MM.1S (cell line): ENCODE data around the gene CTXN3.

Experiments used
- DNase-seq: peaks from one replicate; pipeline ENCODE4 v3.0.0-alpha.2; 2015
- H2AFZ ChIP-seq: fragments of 300-600 bp; sonication (generic); 2 replicates; pipeline ENCODE4 v1.6.0; 2016; ENCODE audit warnings: antibody characterized with exemption, low read length
- H3F3A ChIP-seq: fragments of 300-600 bp; sonication (generic); 2 replicates; pipeline ENCODE4 v1.6.1; 2016; ENCODE audit warnings: mild to moderate bottlenecking, antibody characterized with exemption, low read length, moderate library complexity, mixed read lengths; ENCODE audit not compliant: insufficient read depth
- H3K27ac ChIP-seq: fragments of 300-600 bp; sonication (generic); 2 replicates; pipeline ENCODE4 v1.5.1; 2016; ENCODE audit warnings: mild to moderate bottlenecking, low read length
- H3K27me3 ChIP-seq: fragments of 300-600 bp; sonication (generic); replicated peaks from 2 replicates; pipeline ENCODE4 v1.6.0; 2016; ENCODE audit warnings: low read length; ENCODE audit not compliant: insufficient read depth
- H3K36me3 ChIP-seq: fragments of 300-600 bp; sonication (generic); replicated peaks from 2 replicates; pipeline ENCODE4 v1.6.1; 2016; ENCODE audit warnings: mild to moderate bottlenecking, low read length, mixed read lengths; ENCODE audit not compliant: insufficient read depth
- H3K4me1 ChIP-seq: fragments of 300-600 bp; sonication (generic); 2 replicates; pipeline ENCODE4 v1.6.1; 2016; ENCODE audit warnings: low read length, mixed read lengths
- H3K4me2 ChIP-seq: fragments of 300-600 bp; sonication (generic); 2 replicates; pipeline ENCODE4 v1.6.0; 2016; ENCODE audit warnings: low read depth, low read length
- H3K4me3 ChIP-seq: fragments of 300-600 bp; sonication (generic); 2 replicates; pipeline ENCODE4 v1.5.1; 2016; ENCODE audit warnings: low read length, mixed read lengths
- H3K79me2 ChIP-seq: fragments of 300-600 bp; sonication (generic); 2 replicates; pipeline ENCODE4 v1.6.1; 2016; ENCODE audit warnings: mixed run types, low read length, mixed read lengths
- H3K9ac ChIP-seq: fragments of 300-600 bp; sonication (generic); 2 replicates; pipeline ENCODE4 v1.6.1; 2016; ENCODE audit warnings: low read length, mixed read lengths
- H3K9me2 ChIP-seq: fragments of 300-600 bp; sonication (generic); replicated peaks from 2 replicates; pipeline ENCODE4 v1.6.1; 2016; ENCODE audit warnings: mild to moderate bottlenecking, low read length, mixed read lengths; ENCODE audit not compliant: insufficient read depth
- H3K9me3 ChIP-seq: fragments of 300-600 bp; sonication (generic); replicated peaks from 2 replicates; pipeline ENCODE4 v1.6.1; 2016; ENCODE audit warnings: mild to moderate bottlenecking, low read length, mixed read lengths; ENCODE audit not compliant: insufficient read depth
- H4K20me1 ChIP-seq: fragments of 300-600 bp; sonication (generic); 2 replicates; pipeline ENCODE4 v1.6.1; 2016; ENCODE audit warnings: mild to moderate bottlenecking, low read length, moderate library complexity, mixed read lengths; ENCODE audit not compliant: insufficient read depth
- CTCF ChIP-seq: fragments of 300-600 bp; sonication (generic); IDR thresholded peaks from 2 replicates; pipeline ENCODE4 v1.5.1; 2016; ENCODE audit warnings: antibody characterized with exemption, low read length, mixed read lengths
- EZH2 ChIP-seq: fragments of 300-600 bp; sonication (generic); optimal IDR thresholded peaks from 2 replicates; pipeline ENCODE3; 2017; ENCODE audit warnings: low read depth, mild to moderate bottlenecking, antibody characterized with exemption, low read length, mixed read lengths
- EZH2phosphoT487 ChIP-seq: fragments of 300-600 bp; sonication (generic); IDR thresholded peaks from 2 replicates; pipeline ENCODE4 v1.6.1; 2018; ENCODE audit warnings: antibody characterized with exemption, low read length

CTXN3 gene

GRCh38 chr5:127700237-127700766 lies 51.4 kb downstream of the CTXN3 start:
- Histone ChIP-seq H3K9me3 (no peaks in the 10 kb centered on the region), H3K9ac (no peak overlapping the region), H3K36me3 (no peaks in the 10 kb centered on the region), H3K4me2 (no peak overlapping the region), H3K27ac (no peak overlapping the region), H3K9me2 (no peaks in the 10 kb centered on the region), H3K4me1 (no peaks in the 10 kb centered on the region), H3K4me3 (no peak overlapping the region), H3K27me3 (no peaks in the 10 kb centered on the region), H4K20me1 (no peaks in the 10 kb centered on the region), H3K79me2 (no peaks in the 10 kb centered on the region), H3F3A (no peaks in the 10 kb centered on the region), H2AFZ (no peak overlapping the region)
- TF ChIP-seq CTCF: no peak
- no peak for DNase-seq

GRCh38 chr5:127702434-127702833 lies 53.6 kb downstream of the CTXN3 start:
- H3F3A ChIP-seq: no peaks in the 10 kb centered on the region
- no peaks in the 10 kb centered on the region for H3K79me2 ChIP-seq
- H3K27ac ChIP-seq: no peak overlapping the region
- H3K4me2 ChIP-seq: no peak overlapping the region
- no peaks in the 10 kb centered on the region for H3K27me3 ChIP-seq
- no peak overlapping the region for H3K9ac ChIP-seq
- no peaks in the 10 kb centered on the region for H3K9me2 ChIP-seq
- no peak overlapping the region for H3K4me3 ChIP-seq
- H3K36me3 ChIP-seq: no peaks in the 10 kb centered on the region
- no peaks in the 10 kb centered on the region for H4K20me1 ChIP-seq
- H3K4me1 ChIP-seq: no peaks in the 10 kb centered on the region
- no peak overlapping the region for H2AFZ ChIP-seq
- H3K9me3 ChIP-seq: no peaks in the 10 kb centered on the region
- DNase-seq: no peak
- TF ChIP-seq EZH2phosphoT487 (no peak), CTCF (no peak), EZH2 (no peak)

- Histone ChIP-seq H3K27ac (no peak within 1 kb of the TSS), H3K79me2 (no peaks in the 10 kb centered on the region), H3K9me3 (no peaks in the 10 kb centered on the region), H3K9ac (no peak within 1 kb of the TSS), H4K20me1 (no peaks in the 10 kb centered on the region), H3K9me2 (no peaks in the 10 kb centered on the region), H3K4me3 (no peak within 1 kb of the TSS), H3K4me1 (no peaks in the 10 kb centered on the region), H3K4me2 (no peak within 1 kb of the TSS), H3K36me3 (no peaks in the 10 kb centered on the region), H2AFZ (no peak within 1 kb of the TSS), H3F3A (no peaks in the 10 kb centered on the region), H3K27me3 (no peaks in the 10 kb centered on the region)
- no peak for DNase-seq
- no peak for TF ChIP-seq EZH2
- TF ChIP-seq CTCF: no peak
- no peak for TF ChIP-seq EZH2phosphoT487
These were observed 54.2 kb downstream of the CTXN3 start, which contains the start of gene CCDC192 for GRCh38 chr5:127702926-127703561. TSS of gene CCDC192 (plus strand) at chr5:127703391. CDS start at chr5:127703446, 55 bp downstream.
